Cardiac muscle cell (in vitro differentiated cells and primary cell): ENCODE data around the gene PCDH9. TPM values are rescaled to one million over a fixed set of nuclear protein-coding genes. Genes with fewer than 3 reads are reported as not detected.

Experiments
- DNase-seq, 2 donors: peaks; one replicate each; pipeline versions ENCODE4 v3.0.0 to v3.0.0-alpha.2; 2010 to 2017; ENCODE audit warnings: low read depth in 1 of 2, low spot score in 1 of 2
- H3K27ac ChIP-seq: fragments of 200-600 bp; sonication (generic); 2 replicates; pipeline ENCODE4 v1.5.1; 2016
- H3K27me3 ChIP-seq: fragments of 200-600 bp; sonication (generic); 2 replicates; pipeline ENCODE4 v1.6.0; 2016; ENCODE audit warnings: control low read depth
- H3K36me3 ChIP-seq: fragments of 200-600 bp; sonication (generic); 2 replicates; pipeline ENCODE4 v1.5.1; 2016; ENCODE audit warnings: control low read depth
- H3K4me1 ChIP-seq: fragments of 200-600 bp; sonication (generic); 2 replicates; pipeline ENCODE4 v1.8.1; 2017; ENCODE audit warnings: low read depth, mild to moderate bottlenecking, mixed run types
- H3K4me3 ChIP-seq: fragments of 200-600 bp; sonication (generic); 2 replicates; pipeline ENCODE4 v1.5.1; 2016; ENCODE audit warnings: mild to moderate bottlenecking
- H3K9me3 ChIP-seq: fragments of 200-600 bp; sonication (generic); 2 replicates; pipeline ENCODE4 v1.5.1; 2017; ENCODE audit warnings: low read depth, mild to moderate bottlenecking, control low read depth
- CTCF ChIP-seq: IDR thresholded peaks from 2 replicates; pipeline ENCODE4 v1.5.1; 2012; ENCODE audit warnings: low read depth, mild to moderate bottlenecking, low read length
- polyA plus RNA-seq: library from polyadenylated mRNA; unstranded; fragments of >200 nt; fragmentation: Nextera tagmentation; extraction: Ambion mirVana; gene quantifications from 2 replicates; pipeline ENCODE4 v1.2.1, GENCODE V29; 2016
- total RNA-seq: library from RNA; depleted of rRNA; stranded (reverse); fragments of >200 nt; gene quantifications from 2 replicates; pipeline ENCODE4 v1.2.3, GENCODE V29; 2016

PCDH9 gene
- total and polyA plus RNA-seq, 2 experiments from 2014 or later = 1.6 to 2.3 TPM

DNA sequence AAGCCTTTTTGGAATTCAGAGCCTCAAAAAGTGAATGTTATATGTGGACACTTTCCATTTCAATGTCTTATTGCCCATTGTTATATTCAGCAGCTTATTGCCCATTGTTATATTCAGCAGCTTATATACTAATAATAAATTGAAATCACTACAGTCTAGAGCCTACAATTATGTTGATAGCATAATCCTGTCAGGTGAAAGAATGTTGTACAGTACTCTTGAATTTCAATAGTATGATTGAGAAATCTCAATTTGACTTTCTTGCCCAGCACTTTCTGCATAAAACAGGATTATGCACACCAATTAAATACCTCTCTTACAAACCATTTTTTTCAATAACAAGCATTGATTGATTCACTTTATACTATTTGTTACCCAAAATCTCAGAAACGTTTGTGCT, 260.8 kb downstream of the PCDH9 start:
- Histone ChIP-seq H3K27me3 (no peaks in the 10 kb centered on the region), H3K9me3 (no peaks in the 10 kb centered on the region), H3K4me3 (no peak overlapping the region), H3K36me3 (no peaks in the 10 kb centered on the region), H3K27ac (no peak overlapping the region), H3K4me1 (no peaks in the 10 kb centered on the region)
- TF ChIP-seq CTCF = no peak
- no peak for DNase-seq

DNA sequence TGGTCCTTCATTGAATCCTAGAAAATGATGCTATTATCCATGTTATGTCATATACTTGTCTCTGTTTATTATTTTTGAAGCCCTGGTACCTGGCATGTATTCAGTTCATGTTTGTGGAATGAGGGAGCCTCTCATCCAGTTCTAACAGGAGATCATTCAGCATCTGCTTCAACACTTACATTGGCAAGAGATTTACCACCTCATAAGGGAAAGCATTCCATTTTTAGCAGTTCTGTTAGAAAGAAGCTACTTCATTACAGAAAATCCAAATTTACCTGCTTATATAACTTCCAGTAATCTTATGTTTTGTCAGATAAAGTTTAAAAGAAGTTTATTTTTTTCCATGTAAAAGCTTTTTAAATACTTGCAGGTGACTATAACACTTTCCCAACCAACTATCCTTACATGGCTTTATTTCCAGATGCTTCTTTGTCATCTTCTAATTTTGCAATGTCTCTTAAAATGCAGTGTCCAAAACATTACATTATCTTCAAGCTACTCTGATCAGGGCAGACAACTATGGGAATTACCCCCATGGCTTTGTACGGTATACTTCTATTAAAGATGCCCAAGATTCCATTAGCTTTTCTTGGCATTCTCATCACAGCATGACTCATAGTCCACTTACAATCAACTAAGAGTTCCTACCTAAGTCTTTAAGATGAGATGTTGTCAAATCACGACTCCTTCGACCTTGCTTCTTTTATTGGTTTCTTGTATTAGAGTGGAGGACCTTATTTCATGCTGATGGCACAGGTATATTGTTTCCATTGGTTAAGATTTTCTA, 262.1 kb downstream of the PCDH9 start:
- no peak for TF ChIP-seq CTCF

DNA sequence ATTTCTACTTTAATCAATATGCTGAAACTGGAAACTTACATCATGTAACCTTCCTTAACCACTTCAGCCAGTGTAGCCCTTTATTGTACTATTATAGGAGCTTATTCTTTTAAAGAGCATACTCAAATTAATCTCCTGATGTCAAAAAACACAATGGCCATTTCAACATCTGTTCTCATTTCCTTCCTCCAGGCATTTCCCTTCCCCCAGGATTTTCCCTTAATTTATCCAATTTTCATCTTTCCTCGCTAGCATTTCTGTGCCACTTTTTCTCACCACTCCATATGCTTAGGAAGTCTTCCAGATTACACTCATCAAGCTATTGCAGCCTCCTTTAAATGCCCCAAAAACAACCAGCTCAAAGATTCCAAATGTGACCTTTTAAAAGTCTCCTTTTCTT, 265.0 kb downstream of the PCDH9 start:
- Histone ChIP-seq H3K36me3 (no peaks in the 10 kb centered on the region), H3K27me3 (no peaks in the 10 kb centered on the region), H3K4me1 (no peaks in the 10 kb centered on the region), H3K27ac (no peak overlapping the region), H3K9me3 (no peaks in the 10 kb centered on the region), H3K4me3 (no peak overlapping the region)
- TF ChIP-seq CTCF = no peak
- no peak for DNase-seq

More for the DNA sequence above, 262.1 kb downstream of the PCDH9 start:
- DNase-seq = no peak
- no peaks in the 10 kb centered on the region for H3K27me3 ChIP-seq
- no peaks in the 10 kb centered on the region for H3K4me1 ChIP-seq
- no peak overlapping the region for H3K27ac ChIP-seq
- H3K4me3 ChIP-seq = no peak overlapping the region
- no peaks in the 10 kb centered on the region for H3K36me3 ChIP-seq
- H3K9me3 ChIP-seq = no peaks in the 10 kb centered on the region

DNA sequence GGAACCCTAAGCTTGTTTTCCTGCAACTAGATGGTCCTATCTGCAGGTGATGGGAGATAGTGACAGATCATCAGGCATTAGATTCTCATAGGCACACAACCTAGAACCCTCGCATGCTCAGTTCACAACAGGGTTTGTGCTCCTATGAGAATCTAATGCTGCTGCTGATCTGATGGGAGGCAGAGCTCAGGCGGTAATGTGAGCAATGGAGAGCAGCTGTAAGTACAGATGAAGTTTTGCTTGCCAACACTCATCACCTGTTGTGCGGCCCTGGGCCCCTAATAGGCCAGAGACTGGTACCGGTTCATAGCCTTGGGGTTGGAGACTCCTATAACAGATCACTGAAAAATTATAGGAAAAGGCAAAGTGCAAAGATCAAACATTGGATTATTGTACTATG, 267.2 kb downstream of the PCDH9 start:
- Histone ChIP-seq H3K9me3 (no peaks in the 10 kb centered on the region), H3K27ac (no peak overlapping the region), H3K4me1 (no peaks in the 10 kb centered on the region), H3K4me3 (no peak overlapping the region), H3K27me3 (no peaks in the 10 kb centered on the region), H3K36me3 (no peaks in the 10 kb centered on the region)
- no peak for DNase-seq
- no peak for TF ChIP-seq CTCF

DNA sequence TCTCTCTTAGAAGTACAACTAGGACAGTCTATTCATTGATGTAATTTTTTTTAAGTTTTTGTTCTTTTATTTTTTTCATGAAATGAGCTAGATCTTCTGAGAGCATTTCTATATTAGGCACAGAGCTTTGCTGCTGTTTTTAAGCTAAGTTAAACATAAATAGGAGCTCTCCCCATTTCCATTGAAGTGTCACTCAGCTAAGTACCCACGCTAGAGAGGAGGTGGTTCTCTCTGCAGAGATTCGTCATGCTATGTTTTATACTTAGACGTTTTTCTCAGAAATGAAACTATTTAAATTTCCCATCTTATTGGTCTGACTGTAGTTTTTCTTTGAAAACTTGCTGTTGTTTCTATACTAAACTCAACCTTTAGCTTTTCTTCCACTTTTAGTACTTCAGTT, 271.5 kb downstream of the PCDH9 start:
- Histone ChIP-seq H3K4me3 (no peak overlapping the region), H3K27ac (no peak overlapping the region), H3K9me3 (no peaks in the 10 kb centered on the region), H3K4me1 (no peaks in the 10 kb centered on the region), H3K27me3 (no peaks in the 10 kb centered on the region), H3K36me3 (no peaks in the 10 kb centered on the region)
- no peak for TF ChIP-seq CTCF
- DNase-seq = no peak
